ENCODE data around the gene MELTF.

GRCh38 chr3:196995646-196996355, 33.8 kb downstream of the MELTF start:
- TF ChIP-seq POLR2AphosphoS5 (IDR thresholded peaks at IDR 0.05; ENCODE audit: low read depth, low read length) (no peak), CTCF (IDR thresholded peaks at IDR 0.05) (no peak), TCF7L2 (IDR thresholded peaks at IDR 0.05; ENCODE audit: low read depth, low read length) (no peak), SIN3A (IDR thresholded peaks at IDR 0.05; ENCODE audit: borderline replicate concordance, insufficient read depth, low read depth, low read length) (no peak)

Measured in Panc1 (cell line).